GM18951 (cell line): Measurements from ENCODE around the gene NOTCH3.

Experiments
- POLR2A ChIP-seq: IDR thresholded peaks from 4 replicates; pipeline ENCODE4 v1.6.1; 2011; ENCODE audit warnings: mild to moderate bottlenecking; ENCODE audit not compliant: insufficient read length, insufficient read depth; ENCODE audit errors: extremely low read depth
- in situ Hi-C: fragments of 300-500 bp; cut with MboI; formaldehyde crosslinking; loops from one replicate; pipeline ENCODE4 v1.12.0; 2022; ENCODE audit warnings: low sequenced_read_pairs, mixed read lengths, inconsistent platforms; ENCODE audit not compliant: unreplicated experiment

Gene NOTCH3

GRCh38 chr19:15112385-15112784, 88.4 kb downstream of the NOTCH3 start:
- in situ Hi-C loops, result no loop called here
- no peak for TF ChIP-seq POLR2A

GRCh38 chr19:15111758-15112157, 89.0 kb downstream of the NOTCH3 start:
- in situ Hi-C loops, result no loop called here
- no peak for TF ChIP-seq POLR2A

GRCh38 chr19:15110418-15110815, 90.4 kb downstream of the NOTCH3 start:
- no peak for TF ChIP-seq POLR2A
- in situ Hi-C loops, result no loop called here

DNA sequence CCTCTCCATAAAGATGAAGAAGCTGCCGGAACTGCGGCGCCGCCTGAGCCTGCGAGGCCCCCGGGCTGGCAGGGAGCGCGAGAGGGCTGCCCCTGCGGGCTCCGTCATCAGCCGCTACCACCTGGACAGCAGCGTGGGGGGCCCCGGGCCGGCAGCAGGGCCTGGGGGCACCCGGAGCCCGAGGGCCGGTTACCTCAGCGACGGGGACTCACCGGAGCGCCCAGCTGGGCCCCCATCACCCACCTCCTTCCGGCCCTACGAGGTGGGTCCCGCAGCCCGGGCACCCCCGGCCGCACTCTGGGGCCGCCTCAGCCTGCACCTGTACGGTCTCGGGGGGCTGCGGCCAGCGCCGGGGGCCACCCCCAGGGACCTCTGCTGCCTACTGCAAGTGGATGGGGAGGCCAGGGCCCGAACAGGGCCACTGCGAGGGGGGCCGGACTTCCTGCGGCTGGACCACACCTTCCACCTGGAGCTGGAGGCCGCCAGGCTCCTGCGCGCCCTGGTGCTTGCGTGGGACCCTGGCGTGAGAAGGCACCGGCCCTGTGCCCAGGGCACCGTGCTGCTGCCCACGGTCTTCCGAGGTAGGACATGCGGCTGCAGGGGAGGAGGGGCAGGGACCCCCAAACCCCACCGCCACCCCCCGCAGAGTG, 90.9 kb downstream of the NOTCH3 start:
- in situ Hi-C loops, result no loop called here
- no peak for TF ChIP-seq POLR2A
